Hypothalamus (tissue), 51 donors: ENCODE measurements around the gene THSD7B.
"Not testable (repeated sequence)": the region's sequence is repeated elsewhere in the genome, so short reads cannot be mapped to it uniquely, and the experiment has no call there.

ENCODE experiments used
- DNase-seq, 51 donors: peaks; one replicate each; lab custom pipeline; 2025; lab: John Stamatoyannopoulos, UW

Gene THSD7B

DNA sequence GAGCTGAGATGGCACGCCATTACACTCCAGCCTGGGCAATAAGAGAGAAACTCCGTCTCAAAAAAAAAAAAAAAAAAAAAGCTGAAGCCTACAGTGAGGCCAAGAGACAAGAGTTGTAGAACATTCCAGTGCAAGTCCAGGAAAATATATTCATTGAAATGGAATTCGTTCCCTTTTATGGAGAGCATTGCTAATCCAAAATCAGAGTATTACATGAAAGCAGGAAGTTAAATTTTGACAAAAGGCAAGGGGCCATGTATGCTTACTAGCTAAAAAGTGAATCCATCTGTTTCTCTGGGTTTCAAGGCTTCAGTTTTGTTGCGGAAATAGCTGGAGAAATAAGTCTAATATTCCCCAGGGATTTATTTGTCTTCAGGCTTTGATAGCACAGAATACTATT is 471.7 kb downstream of the THSD7B start:
- DNase-seq = no peak

DNA sequence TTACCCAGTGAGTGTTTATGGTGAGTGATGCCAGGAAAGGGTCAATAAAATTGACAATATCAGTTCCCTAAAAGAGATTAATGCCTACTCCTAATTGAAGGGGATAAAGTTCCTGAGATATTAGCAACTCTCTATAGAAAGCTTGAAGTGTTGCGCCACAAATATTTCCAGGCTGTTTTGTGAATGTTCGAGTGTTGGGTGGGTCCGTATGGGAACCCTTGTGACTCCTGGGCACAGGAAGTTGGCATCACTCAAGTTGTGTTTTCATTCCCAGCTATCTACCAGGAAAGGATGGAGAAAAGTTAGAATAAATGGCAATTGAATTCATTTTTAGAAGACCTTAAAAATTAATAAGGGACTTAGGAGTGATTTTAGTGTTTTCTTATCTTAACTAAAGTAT is 472.7 kb downstream of the THSD7B start:
- no peak for DNase-seq

DNA sequence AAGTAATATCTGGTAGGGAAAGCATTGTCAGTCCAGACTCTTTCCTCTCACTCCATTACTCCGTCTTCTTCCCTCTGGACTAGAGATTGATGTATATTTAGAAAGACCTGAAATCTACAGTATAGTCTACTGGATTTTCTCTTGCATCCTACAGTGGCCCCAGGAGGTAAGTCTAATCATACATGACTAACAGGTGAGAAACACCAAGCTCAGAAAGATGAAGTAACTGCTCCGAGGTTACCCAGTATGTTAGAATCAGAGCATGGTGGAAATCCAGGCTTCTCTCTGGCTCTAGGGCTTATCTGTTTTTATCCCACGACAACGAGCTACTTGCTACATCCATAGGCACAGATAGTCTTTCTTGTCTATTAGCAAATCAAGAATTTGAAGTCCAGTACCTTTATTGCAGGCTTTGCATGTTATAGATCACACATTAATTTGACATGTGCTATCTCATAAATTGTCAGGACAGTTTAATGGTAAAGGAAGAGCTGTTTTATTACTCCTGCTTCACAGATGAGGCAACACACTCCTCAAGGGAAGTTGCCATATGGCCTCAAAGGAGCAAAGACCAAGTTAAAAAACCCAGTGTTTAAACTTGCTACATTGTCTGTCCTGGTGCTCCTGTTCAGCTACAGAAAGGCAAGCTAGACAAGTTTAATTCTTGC is 484.3 kb downstream of the THSD7B start:
- DNase-seq = no peak

DNA sequence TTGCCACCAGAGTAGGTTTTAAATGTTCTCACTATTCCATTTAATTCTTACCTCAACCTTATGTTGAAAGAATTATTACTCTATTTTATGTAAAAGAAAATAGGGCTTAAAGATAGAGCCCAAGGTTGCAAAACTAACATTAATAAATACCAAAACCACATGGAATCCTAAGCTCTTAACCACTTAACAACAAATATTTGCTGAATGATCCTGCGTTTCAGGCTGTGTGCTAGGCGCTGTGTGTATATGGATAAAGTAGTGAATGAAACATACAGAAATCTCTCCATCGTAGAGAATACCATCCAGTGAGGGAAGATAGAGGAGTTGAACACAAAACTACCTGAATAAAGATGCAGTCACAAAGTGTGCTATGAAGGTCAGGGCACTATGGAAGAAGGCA is 485.1 kb downstream of the THSD7B start:
- DNase-seq = no peak

DNA sequence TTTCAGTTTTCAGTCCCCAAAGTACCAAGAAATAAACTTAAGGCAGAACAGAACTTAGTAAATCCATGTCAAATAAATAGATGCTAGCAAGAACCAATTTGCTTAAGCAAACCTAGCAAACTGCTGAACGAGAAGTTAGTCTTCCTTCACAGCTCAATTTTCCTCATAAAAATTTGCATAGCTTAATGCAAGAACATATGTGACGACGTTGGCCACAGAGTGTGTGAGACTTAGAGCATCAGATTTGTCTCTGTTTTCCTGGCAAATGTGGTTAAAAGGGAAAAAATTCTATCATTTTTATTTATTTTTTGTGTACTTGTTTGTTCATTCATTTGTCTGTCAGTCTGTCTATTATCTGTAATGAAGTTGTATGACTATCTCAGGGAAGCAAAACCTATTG is 485.7 kb downstream of the THSD7B start:
- DNase-seq = no peak

DNA sequence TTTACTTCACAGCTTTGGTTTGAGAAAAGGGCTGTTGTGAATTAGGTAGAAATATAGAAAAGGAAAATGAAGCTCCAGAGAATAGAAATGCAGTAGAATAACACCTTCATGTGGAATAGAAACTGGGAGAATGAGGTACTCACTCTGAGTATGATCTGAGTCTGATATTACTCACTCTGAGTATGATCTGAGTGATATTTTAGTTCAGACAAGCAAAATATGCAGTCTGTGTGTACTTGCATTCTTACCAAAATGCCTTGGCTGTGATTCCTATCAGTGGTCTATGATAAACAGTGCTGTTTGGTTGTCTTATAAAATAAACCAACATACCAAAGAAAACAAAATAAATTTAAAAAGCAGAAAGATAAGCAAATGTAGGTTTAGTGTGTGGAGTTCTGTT is 487.6 kb downstream of the THSD7B start:
- no peak for DNase-seq

DNA sequence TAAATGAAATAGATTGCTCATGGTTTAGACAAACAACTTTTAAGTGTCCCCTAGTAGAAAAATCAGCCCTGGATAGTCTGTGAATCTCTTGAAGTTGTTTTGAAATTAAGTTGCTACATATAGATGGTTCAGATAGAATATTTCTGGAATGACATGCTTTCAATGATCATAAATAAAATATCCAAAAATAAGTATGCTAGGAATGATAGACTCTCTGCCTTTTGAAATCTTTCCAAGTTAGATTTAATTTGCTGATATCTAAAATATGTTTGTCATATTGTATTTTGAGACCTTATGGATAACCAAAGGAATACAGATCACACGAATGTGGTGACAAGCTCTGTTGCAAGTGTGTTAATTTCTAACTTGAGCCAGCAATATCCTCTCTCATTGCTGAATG is 488.7 kb downstream of the THSD7B start:
- DNase-seq = no peak

DNA sequence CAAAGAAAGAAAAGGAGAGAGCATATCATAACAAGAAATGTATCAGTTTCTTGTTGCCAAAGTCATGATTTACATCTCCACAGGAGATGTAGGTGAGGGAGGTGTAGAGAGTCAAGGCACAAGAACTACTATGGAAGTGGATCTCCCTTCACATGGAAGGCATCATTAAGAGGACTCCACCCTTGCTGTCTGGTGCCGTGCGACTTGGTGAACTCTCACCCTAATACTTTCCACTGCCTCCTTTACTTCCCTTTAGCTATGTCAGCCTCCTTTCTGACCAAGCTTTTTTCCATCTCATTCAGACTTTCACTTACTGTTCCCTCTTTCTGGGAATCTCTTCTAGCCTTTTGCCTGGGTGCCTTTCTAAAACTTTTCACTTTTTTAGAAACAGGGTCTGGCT is 490.0 kb downstream of the THSD7B start:
- DNase-seq = no peak

DNA sequence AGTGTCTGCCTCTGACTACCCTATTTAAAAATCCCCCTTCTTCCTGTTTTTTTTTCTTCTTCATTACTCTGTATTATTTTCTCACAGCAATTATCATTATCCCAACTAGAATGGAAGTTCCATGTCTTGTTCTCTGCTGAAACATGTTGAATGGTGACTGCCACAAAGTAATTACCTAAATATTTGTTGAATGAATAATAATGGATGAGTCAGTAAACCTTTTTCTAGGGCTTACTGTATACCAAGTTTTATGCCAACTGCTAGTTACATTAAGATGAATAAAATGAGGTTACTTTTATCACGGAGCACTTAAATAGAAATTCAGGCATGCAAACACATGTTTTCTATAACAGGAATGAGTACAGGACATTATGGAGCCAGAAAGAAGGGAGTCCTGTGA is 490.6 kb downstream of the THSD7B start:
- DNase-seq = no peak

DNA sequence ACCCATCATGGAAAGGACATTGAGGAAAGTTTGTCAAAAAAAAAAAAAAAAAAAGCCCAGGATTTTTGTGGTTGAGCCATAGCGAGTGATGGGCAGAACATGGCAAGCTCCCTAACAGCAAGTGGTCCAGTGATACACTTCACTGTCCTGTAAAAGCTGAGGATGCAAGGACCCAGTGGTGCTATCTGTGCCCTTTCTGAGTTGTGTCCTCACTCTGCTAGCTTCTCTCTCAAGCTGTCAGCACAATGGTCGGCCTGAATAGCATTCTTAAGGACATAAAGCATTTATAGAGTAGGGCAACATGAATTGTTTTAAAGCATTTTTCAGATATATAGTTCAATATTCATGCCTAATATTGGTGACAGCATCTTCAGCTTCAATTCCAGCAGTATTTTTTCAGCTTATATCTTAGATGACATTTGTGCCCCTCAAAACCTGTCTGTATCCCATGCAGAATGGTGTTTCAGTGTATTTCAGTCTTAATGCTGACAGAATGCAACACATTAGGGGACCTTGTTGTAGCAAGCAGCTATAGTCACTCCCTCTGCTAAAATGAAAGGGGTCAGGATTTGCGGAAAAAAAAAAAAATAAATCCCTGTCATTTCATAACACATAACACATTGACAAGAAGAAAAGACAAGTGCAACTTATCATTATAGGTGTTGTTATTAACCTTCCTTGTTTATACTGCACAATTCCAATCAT is 496.7 kb downstream of the THSD7B start:
- no peak for DNase-seq

DNA sequence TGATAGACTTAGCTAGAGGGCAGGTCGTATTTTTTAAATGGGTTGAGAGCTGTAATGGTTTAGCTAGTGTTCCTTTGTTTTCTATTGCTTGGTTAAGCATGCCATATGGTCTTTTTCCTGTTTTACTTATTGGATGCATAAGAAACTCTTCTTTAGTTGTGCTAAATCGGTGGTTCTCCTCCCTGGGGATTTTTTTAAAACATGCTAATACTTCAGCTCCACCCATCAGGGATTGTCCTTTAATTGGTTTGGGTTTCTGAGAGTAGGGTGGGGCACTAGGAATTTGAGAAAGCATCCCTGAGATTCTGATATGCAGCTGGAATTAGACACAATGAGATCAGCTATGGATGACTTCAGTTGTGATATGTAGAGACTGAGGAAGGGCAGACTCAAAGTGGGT is 497.2 kb downstream of the THSD7B start:
- DNase-seq = no peak

DNA sequence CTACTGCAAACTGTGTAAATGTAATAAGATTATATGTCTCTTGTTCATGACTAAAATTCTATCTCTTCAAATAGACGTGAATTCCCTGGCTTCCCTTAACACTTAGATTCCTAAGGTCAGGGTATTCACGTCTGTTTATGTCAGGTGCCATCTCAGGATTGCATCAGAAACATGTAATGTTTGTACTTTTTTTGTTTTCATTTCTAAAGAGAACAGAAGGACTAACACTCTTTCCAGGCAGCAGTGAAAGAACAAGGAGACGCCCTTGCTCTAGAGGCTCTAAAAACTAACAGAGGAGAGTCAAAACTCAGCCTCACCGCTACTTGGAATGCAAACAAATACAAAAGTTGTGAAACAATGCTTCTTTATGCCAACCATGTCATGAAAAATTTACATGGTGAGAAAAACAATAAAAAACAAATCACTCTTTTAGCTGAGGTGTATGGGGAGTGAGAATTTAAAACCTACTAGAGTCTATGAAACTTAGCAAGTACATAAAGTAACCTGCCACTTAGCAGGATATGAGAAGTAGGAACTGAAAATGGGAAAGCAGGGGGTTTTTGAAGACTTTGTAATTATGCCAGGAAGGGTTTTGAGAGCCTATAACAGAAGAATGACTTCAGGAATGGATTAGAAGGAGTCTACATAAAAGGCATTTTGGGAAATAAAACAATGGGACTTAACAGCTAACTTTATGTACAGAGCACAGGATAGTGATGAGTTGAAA is 522.7 kb downstream of the THSD7B start:
- DNase-seq = no peak

DNA sequence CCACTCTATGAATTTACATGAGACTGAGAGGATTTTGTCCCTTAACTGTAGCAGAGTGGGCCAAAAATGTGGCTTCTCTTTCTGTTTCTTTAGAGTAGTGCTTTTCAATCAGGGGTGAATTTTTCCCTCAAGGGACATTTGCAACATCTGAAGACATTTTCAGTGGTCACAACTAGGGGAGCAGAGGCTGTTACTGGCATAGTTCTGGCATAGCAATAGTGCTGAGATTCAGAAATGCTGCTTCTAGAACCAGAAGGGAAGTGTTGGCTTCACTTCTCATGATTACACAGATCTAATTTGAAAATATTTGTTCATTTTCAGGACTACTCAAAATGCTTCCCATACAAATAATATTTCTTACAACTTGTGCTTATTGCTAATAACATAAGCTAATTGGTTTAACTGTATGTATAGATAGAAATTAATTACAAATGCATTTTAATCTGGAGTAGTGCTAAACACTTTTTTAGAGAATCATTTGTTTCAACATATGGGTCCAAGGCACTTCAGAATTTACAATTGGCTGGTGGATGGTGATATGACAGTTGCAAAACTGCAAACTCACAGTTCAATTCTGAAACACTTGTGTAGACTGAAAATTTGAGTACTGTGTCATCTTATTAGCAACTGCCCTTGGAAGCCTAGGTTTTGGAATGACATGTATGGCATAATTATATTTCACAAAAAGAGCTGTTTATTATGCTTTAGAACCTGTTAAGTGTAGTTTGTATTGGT is 526.7 kb downstream of the THSD7B start:
- no peak for DNase-seq

DNA sequence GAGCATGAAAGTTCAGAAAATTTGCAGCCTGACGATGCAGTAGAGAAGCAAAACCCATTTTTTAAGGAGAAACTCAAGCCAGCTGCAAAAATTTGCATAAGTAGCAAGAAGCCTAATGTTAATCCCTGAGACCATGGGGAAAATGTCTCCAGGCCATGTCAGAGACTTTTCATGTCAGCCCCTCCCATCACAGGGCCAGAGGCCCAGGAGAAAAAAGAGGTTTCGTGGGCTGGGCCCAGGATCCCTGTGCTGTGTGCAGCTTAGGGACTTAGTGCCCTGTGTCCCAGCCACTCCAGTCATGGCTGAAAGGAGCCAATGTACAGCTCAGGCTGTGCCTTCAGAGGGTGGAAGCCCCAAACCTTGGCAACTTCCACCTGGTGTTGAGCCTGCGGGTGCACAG is 533.0 kb downstream of the THSD7B start:
- no peak for DNase-seq

DNA sequence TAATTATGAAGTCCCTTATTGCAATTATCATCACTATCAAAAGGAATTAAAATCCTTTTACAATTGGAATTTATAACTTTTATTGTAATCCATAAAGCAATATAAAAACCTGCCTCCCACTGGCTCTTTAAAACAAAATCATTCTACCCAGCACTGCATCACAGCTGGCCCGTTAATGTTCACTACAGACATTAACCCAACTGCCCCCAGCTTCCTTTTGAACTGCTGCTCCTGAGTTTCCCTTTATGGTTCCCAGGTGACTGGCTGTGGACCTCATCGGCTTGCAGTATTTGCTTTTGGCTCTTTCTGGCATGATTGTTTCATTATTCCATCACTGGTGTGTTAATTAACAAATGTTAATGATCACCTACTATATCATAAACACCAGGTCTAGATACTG is 535.6 kb downstream of the THSD7B start:
- no peak for DNase-seq

DNA sequence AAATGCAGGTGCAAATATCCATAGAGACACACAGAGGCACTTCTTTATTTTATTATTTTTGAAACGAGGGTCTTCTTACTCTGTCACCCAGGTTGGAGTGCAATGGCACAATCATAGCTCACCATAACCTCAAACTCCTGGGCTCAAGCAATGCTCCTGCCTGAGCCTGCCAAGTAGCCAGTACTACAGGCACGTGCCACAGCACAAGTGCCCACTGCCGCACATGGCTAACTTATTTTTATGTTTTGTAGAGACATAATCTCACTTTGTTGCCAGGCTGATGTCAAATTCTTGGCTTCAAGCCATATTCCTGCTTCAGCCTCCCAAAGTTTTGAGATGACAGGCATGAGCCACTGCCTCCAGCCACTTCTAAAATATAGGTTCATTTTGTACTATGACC is 537.6 kb downstream of the THSD7B start:
- DNase-seq = no peak

DNA sequence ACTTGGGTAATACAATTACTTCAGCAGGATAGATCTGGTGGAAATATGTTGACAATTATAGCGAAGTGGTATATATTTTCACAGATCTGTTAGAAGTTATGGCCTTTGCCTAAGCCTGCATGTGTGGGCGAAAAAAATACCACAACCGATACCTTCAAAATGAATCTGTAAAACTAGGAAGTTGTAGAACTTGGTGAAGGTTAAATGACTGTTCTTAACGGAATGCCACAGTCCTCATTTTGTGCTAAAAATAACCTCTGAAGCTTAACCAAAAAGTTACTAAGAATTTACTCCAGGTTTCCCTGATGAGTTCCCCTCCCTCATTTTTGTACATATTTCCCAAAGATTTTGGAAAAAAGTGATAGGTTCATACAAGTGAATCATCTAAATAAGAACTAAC is 550.7 kb downstream of the THSD7B start:
- DNase-seq = no peak

DNA sequence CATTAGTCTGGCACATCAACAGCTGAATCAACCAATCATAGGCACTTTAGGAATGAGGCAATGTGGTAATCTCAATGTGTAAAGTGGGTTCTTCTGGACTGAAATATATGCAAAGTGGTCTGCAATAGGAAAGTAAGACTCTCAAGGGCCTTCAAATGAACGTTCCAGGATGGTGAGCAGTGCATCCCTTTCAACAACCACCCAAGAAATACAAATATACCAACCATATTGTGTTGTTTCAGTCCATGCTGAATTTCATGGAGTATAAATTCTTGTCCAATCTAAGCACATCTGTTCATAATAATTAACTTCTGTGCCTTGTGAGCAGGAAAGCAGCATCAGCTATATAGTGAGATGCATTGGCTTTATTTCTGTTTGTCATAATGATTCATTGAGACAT is 556.2 kb downstream of the THSD7B start:
- DNase-seq = no peak

DNA sequence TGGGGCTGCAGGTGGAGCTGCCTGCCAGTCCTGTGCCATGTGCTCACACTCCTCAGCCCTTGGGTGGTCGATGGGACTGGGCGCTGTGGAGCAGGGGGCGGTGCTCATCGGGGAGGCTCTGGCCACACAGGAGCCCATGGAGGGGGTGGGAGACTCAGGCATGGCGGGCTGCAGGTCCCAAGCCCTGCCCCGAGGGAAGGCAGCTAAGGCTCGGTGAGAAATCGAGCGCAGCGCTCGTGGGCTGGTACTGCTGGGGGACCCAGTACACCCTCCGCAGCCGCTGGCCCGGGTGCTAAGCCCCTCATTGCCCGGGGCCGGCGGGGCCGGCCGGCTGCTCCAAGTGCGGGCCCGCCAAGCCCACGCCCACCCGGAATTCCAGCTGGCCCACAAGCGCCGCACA is 566.2 kb downstream of the THSD7B start:
- DNase-seq = not testable (repeated sequence)

DNA sequence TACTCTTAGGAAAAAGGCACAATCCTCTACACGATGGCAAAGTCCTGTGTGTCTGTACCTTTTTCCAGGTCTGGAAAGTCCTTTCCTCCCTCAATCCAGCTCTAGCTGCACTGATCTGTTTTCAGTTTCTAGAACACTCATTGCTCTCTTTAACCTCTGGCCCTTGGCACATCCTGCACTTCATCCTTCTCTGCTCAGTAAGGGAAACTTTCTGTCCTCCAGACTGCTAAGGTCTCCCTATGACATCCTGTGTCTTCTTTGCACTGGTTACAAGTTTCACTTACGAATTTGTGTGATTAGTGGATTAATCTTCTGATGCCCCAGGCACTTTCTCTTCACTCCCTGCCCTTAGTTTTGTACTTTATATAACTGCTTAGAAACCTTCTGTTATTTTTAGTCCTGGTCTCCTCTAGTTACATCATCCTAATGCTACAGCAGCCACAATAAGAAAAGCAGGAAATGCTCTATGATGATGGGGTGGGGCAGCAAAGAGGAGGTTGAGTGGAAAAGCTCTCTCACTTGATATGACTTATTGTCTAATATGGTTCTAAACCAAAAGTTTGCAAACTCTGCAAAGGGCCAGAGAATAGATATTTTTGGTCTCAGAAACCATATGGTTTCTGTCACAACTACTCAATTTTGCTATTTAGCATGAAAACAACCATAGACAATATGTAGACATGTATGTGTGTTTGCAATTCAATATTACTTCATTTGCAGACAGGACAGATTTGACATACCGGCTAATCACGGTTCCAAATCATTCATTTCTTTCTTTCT is 568.2 kb downstream of the THSD7B start:
- no peak for DNase-seq

DNA sequence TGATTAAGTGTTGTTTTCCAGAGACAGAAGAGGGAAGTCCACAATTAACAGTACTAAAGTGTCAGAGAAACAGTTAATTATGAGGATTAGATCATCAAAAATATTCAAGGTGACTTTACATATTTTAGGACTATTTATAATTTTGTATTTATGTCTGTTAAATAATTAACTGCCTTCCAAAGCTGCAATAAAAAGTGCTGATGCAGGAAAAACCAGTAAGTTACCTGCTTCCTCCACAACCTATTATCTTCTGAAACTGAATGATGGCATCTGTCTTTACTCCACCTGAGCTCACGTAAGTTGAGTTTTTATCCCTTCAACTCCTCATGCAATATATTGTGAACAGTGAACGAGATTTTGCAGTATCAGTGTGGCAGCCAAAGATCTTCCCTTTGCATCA is 570.7 kb downstream of the THSD7B start:
- DNase-seq = no peak
